NCI-H2029 (cell line): Measurements from ENCODE around the gene CSRP1.
"Not testable (repeated sequence)": the region's sequence is repeated elsewhere in the genome, so short reads cannot be mapped to it uniquely, and the experiment has no call there.

Experiments
- DNase-seq: peaks from one replicate; lab custom pipeline; 2025; lab: John Stamatoyannopoulos, UW

CSRP1 gene

DNA sequence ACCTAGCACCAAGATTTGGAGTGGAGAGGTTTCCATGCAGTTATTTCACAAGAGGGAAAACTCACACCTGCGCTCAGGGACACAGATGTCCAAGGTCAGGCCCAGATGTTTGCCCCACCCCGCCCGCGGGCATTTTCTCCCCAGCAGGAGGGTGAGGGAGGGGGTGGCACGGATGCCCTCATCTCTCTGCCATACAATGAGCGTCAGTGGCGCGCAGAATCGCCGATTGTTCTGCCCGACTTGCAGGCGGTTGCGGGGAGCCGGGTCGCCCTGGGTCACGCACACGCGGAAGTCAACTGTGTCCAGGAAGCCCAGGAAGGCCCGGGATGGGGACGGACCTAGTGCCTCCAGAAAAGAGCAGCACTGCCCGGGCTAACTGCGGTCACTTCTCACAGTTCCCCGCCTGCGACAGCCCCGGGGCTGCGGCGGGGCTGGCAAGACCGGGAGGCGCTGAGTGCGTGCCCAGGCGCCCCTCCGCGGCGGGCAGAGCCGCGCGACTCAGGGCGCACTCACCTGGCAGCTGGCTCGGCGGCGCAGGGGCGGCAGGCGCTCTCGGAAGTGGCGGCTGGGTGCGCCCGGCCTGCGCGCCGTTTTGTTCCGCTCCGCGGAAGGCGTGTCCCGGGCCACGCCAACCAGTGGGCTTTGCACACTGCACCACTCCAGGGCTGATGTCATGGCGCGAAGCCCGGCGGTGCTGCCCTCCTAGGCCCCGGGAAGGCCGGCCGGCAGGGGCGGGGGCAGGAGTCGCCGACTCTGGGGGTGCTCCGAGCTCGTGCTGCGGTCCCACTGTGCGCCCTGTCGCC lies at the start of gene CSRP1:
CSRP1 (minus strand) TSS at position 567 of the 803 bp plus-strand sequence. CDS start 10,820 bp downstream, outside the sequence.
- DNase-seq, result peak; percentile 80

DNA sequence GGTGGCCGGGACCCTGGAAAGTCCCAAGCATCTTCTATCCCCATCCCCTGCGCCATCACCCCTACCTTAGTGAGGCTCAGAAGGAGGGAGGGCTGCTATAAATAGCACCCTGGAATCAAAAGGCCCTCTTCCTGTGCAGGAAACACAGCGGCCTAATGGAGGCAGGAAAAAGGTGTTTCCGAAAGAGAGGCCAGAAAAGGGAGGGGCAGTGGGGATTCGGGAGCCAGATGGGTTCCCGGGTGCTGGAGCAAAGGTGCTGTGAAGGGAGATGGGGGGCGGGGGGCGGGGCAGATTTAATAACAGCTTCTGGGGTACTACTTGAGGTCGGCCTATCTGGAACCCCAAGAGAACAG lies 48.6 kb upstream of the CSRP1 start:
- DNase-seq, result no peak

DNA sequence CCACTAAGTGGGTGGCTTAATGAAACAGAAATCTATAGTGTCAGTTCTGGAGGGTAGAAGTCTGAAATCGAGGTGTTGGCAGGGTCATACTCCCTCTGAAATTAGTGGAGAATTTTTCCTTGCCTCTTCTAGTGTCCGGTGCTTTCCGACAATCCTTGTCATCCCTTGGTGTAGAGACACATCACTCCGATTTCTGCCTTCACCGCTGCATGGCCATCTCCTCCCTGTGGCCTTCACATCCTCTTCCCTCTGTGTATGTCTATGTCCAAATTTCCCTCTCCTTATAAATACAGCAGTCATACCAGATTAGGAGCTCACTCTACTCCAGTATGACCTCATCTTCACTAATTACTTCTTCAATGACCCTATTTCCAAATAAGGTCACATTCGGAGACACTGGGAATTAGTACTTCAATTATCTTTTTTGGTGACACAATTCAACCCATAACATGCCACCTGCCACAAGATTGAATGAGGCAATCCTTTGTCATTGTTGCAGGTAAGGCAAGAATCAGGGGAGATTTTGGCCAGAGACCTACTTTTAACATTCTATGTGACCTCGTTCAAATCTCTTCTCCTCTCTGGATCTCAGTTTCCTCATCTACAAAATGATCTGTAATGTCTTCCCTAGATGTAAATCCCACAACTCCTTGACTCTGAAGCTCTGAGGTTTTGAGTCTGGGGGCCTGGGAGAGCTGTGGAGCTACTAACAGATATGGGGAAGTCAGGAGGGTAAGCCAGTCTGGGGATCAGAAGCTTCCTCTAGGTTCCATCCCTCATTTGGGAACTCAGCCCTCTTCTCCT lies 48.1 kb upstream of the CSRP1 start:
- peak; percentile 48 for DNase-seq

DNA sequence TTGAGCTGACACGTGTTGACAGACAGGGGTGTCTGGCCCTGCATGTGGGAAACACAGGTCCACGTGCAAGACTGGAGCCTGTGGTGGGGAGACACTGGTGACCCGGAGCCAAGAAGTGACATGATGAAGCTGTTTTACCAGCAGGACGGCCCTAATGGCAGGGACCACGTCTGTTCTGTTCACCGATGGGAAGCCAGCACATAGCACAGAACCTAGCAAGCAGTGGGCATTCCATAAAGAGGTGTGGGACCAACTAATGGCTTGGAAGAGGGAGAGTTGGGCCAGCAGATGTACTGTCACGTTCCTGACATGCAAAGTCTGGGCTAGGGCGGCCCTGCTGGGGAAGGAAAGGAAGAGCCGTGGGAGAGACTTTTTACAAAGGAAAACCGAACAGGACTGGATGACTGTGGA lies 47.3 kb upstream of the CSRP1 start:
- no peak for DNase-seq

GRCh38 chr1:201553496-201554189 lies 46.7 kb upstream of the CSRP1 start:
- no peak for DNase-seq

- no peak for DNase-seq
Observed at GRCh38 chr1:201552941-201553351, 46.0 kb upstream of the CSRP1 start.

DNA sequence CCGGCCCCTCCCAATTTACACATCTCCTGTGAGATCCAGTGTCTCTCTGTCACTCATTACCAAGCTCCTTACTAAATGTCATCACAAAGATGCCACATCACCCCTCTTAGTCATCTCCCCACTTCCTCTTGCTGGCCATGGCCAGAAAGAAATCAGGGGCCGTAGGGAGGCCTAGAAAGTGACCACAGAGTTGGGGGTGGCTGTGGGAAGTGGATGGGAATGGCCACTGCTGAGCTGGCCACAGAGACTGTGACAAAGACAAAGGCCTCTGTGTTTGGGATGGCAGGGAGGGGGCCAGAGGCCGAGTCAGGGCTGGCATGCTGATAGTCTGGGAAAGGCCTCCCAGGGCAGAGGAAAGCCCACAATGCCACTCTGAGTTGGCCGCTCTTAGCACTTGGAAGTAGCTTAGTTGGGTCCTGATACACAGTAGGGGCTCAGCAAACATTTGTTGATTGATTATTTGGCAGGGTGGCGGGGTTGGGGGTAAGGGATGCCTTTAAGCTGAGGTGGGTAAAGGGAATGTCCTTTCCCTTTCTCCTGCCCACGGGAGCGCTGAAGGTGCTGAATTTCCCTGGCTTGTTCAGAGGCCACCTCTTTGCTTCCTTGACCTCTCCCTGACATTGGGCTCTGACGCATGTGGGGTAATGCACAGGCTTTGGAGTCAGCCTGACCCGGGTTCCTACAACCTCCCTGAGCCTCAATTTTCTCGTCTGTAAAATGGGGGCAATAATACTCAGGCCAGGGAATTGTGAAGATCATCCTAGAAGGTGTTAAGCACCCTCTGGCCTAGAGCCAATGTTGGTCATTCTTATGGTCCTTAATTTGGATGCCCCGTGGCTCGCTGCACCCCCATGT lies 45.2 kb upstream of the CSRP1 start:
- DNase-seq, result no peak

DNA sequence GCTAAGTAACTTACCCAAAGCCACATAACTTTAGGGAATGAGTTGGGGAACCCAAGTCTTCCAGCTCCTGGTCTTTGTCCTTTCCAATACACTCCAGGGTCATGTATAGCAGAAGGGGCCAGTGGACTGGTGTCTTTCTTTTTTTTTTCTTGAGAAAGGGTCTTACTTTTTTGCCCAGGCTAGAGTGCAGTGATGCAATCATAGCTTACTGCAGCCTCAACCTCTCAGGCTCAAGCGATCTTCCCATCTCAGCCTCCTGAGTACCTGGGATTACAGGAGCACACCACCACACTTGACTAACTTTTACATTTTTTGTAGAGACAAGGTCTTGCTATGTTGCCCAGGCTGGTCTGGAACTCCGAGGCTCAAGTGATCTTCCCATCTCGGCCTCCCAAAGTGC lies 44.2 kb upstream of the CSRP1 start:
- DNase-seq, result no peak

DNA sequence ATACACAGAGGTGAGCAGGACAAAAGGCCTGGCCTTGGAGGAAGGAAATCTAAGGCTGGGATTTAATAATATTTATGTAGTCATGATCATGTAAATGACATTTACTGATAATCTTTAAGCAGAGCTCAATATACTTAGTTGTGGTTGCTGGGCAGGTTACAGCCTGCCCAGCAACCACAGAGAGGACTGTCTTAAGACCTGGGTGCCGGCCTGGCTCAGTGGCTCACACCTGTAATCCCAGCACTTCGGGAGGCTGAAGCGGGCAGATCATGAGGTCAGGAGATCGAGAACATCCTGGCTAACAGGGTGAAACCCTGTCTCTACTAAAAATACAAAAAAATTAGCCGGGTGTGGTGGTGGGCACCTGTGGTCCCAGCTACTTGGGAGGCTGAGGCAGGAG lies 42.6 kb upstream of the CSRP1 start:
- DNase-seq, result not testable (repeated sequence)

- DNase-seq, result no peak
Observed at GRCh38 chr1:201545851-201546492, 39.0 kb upstream of the CSRP1 start.

DNA sequence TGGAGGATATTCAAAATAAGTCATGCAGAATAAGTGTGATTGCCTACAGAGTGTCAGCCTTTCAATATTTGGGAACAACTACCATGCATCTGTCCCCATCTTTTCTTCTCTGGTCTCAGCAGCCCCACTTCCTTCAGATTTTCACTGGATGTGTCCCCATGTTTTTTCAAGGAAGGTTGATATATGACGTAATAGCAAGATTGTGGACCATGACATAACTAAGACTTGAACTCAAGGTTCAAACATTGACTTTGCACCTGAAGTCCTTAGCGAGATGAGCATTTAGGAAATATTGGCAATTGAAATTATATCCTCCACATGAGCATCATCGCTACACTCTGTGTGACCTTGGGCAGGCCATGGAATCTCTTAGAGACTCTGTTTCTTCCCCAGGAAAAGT lies 37.8 kb upstream of the CSRP1 start:
- no peak for DNase-seq

- DNase-seq, result no peak
Observed at GRCh38 chr1:201543871-201544642, 37.1 kb upstream of the CSRP1 start.

GRCh38 chr1:201542309-201543035 lies 35.5 kb upstream of the CSRP1 start:
- DNase-seq, result no peak

GRCh38 chr1:201540846-201541735 lies 34.2 kb upstream of the CSRP1 start:
- no peak for DNase-seq

DNA sequence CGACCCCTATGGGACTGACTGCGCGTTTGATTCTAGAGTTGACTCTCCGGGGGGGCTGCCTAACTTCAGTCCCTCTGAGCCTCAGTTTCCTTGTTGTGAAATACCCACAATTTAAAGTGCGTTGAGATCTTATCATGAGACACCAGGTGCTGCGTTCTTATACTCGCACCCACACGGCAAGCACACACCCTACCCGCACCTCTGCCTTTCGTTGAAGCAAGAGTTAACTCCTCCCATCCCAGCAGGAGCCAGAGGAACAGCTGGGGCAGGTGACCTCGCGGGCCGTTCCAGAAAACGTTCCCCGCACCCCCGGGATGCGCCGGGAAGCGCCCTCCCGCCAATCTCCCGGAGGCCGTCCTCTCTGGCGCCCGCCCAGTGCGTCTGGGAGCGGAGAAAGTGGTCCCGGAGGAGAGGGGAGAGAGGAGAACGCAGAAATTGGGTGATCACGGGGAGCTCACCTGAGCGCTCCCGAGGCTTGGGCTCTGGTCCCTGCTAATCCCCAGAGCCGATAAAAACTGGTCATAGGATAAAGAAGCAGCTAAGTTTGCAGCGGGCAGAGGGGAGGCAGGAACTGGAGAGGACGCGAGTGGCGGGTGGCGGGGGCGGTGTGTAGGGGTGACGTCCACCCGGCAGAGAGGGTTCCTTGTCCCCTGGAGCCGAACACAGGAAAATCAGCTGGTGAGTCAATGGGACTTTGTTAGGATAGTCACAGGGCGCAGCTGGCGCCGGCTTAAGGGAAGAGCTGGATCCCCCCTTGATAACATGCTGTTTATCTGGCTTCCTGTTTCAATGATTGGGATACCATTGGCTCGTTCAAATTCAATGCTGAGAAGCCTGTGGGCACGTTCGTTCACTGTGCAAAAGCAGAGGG lies 32.9 kb upstream of the CSRP1 start:
- peak; percentile 43 for DNase-seq

GRCh38 chr1:201538612-201539551 lies 32.0 kb upstream of the CSRP1 start, which contains the start of gene NAV1:
Gene NAV1, plus strand, starts transcription at chr1:201539127. Its CDS starts 83,758 bp downstream, at chr1:201622885.
- peak; percentile 9 for DNase-seq
